ENCODE results near the gene KRTAP2-2. TPM values are rescaled to one million over a fixed set of nuclear protein-coding genes. Genes with fewer than 3 reads are reported as not detected.
"Not testable (repeated sequence)": the region's sequence is repeated elsewhere in the genome, so short reads cannot be mapped to it uniquely, and the experiment has no call there.

KRTAP2-2 gene
- total RNA-seq, 1 donor from 2014 or later: not detected

- no peaks in the 10 kb centered on the region for H3K4me1 Mint-ChIP-seq
- TF ChIP-seq, protein P1, sequence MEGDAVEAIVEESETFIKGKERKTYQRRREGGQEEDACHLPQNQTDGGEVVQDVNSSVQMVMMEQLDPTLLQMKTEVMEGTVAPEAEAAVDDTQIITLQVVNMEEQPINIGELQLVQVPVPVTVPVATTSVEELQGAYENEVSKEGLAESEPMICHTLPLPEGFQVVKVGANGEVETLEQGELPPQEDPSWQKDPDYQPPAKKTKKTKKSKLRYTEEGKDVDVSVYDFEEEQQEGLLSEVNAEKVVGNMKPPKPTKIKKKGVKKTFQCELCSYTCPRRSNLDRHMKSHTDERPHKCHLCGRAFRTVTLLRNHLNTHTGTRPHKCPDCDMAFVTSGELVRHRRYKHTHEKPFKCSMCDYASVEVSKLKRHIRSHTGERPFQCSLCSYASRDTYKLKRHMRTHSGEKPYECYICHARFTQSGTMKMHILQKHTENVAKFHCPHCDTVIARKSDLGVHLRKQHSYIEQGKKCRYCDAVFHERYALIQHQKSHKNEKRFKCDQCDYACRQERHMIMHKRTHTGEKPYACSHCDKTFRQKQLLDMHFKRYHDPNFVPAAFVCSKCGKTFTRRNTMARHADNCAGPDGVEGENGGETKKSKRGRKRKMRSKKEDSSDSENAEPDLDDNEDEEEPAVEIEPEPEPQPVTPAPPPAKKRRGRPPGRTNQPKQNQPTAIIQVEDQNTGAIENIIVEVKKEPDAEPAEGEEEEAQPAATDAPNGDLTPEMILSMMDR (IDR thresholded peaks at IDR 0.05): no peak
- no peak for TF ChIP-seq EZH2 (IDR thresholded peaks at IDR 0.05)
- TF ChIP-seq EZH2phosphoT487 (IDR thresholded peaks at IDR 0.05): no peak
- H3F3A ChIP-seq (ENCODE audit: low read depth): no peaks in the 10 kb centered on the region
- H3K9ac ChIP-seq: no peak overlapping the region
- H3K27ac Mint-ChIP-seq: no peak overlapping the region
- no peaks in the 10 kb centered on the region for H3K36me3 ChIP-seq
- H3K4me2 ChIP-seq: no peak overlapping the region
- H3K79me2 ChIP-seq (ENCODE audit: low read depth): no peaks in the 10 kb centered on the region
- no peaks in the 10 kb centered on the region for H3K9me3 ChIP-seq (ENCODE audit: low read depth)
- H3K27ac ChIP-seq: no peak overlapping the region
- DNase-seq (ENCODE audit: low spot score): no peak
- no peaks in the 10 kb centered on the region for H4K20me1 ChIP-seq (ENCODE audit: low read depth)
- H3K36me3 Mint-ChIP-seq: no peaks in the 10 kb centered on the region
- H3K4me1 ChIP-seq: no peaks in the 10 kb centered on the region
- H3K27me3 Mint-ChIP-seq (ENCODE audit: insufficient read depth, low read depth): peaks cover 2% of the 10 kb centered on the region
- no peak overlapping the region for H3K4me3 Mint-ChIP-seq
- H3K9me3 Mint-ChIP-seq: no peaks in the 10 kb centered on the region
- H3K4me3 ChIP-seq: no peak overlapping the region
- no peak overlapping the region for H2AFZ ChIP-seq (replicated peaks)
- no peaks in the 10 kb centered on the region for H3K27me3 ChIP-seq
Observed at GRCh38 chr17:41037853-41038350, 17.1 kb downstream of the KRTAP2-2 start.

- not testable (repeated sequence) for H3F3A ChIP-seq (ENCODE audit: low read depth); H3K27me3 Mint-ChIP-seq (ENCODE audit: insufficient read depth, low read depth); H3K79me2 ChIP-seq (ENCODE audit: low read depth); H3K36me3 Mint-ChIP-seq; H3K4me3 ChIP-seq; H3K9me3 ChIP-seq (ENCODE audit: low read depth); H4K20me1 ChIP-seq (ENCODE audit: low read depth); H3K4me3 Mint-ChIP-seq; H3K36me3 ChIP-seq; H3K4me2 ChIP-seq; H3K4me1 Mint-ChIP-seq; H3K27ac Mint-ChIP-seq; H3K9ac ChIP-seq; H3K27me3 ChIP-seq; DNase-seq (ENCODE audit: low spot score); H2AFZ ChIP-seq (replicated peaks); H3K4me1 ChIP-seq; H3K9me3 Mint-ChIP-seq; H3K27ac ChIP-seq
Observed at GRCh38 chr17:41034346-41034935, 20.6 kb downstream of the KRTAP2-2 start, which contains the start of gene KRTAP1-3. Gene KRTAP1-3, minus strand, starts transcription at chr17:41034874. Its CDS starts 53 bp downstream, at chr17:41034821.

DNA sequence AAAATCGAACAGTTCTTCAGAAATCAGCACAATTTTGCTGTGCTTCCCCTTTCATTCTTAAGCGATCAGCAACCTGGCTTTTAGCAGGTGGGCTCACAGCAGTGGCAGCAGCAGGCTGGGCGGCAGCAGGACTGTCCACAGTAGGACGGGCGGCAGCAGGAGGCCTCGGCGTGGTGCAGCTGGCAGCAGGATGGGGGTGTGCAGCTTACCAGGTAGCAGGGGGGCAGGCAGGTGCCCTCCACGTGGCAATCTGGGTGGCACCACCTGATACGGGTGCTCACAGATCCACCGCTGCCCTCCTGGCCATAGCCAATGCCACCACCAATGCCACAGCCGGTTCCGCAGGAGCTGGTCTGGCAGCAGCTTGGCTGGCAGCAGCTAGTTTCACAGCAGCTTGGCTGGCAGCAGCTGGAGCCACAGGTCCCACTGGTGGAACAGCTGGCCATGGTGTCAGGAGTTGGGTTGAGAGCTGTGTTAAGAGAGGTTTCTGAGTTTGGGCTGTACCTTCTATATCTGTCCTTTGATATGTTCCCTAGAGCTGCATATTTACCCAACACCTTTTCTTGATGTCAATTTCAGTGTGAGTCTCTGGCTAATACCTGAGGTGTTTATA, 25.3 kb downstream of the KRTAP2-2 start, which contains the start of gene KRTAP1-4:
KRTAP1-4 (minus strand) TSS at position 563 of the 613 bp plus-strand sequence; CDS start at position 446, 117 bp downstream.
- H3K4me1 Mint-ChIP-seq: no peaks in the 10 kb centered on the region

More for the DNA sequence above, 25.3 kb downstream of the KRTAP2-2 start, which contains the start of gene KRTAP1-4:
- no peaks in the 10 kb centered on the region for H3K27me3 ChIP-seq
- no peaks in the 10 kb centered on the region for H3K36me3 ChIP-seq
- Mint-ChIP-seq H3K4me3 (no peak within 1 kb of the TSS), H3K27me3 (ENCODE audit: insufficient read depth, low read depth) (peaks cover 2% of the 10 kb centered on the region), H3K9me3 (no peaks in the 10 kb centered on the region), H3K36me3 (no peaks in the 10 kb centered on the region), H3K27ac (no peak within 1 kb of the TSS)
- H3K27ac ChIP-seq: no peak within 1 kb of the TSS
- H4K20me1 ChIP-seq (ENCODE audit: low read depth): no peaks in the 10 kb centered on the region
- no peaks in the 10 kb centered on the region for H3K9me3 ChIP-seq (ENCODE audit: low read depth)
- TF ChIP-seq EZH2 (IDR thresholded peaks at IDR 0.05) (no peak), EZH2phosphoT487 (IDR thresholded peaks at IDR 0.05) (no peak)
- TF ChIP-seq, protein P1 (IDR thresholded peaks at IDR 0.05): no peak
- H3K4me2 ChIP-seq: no peak within 1 kb of the TSS
- H3K9ac ChIP-seq: no peak within 1 kb of the TSS
- no peaks in the 10 kb centered on the region for H3F3A ChIP-seq (ENCODE audit: low read depth)
- H3K79me2 ChIP-seq (ENCODE audit: low read depth): no peaks in the 10 kb centered on the region
- DNase-seq (ENCODE audit: low spot score): no peak
- no peak within 1 kb of the TSS for H2AFZ ChIP-seq (replicated peaks)
- no peak within 1 kb of the TSS for H3K4me3 ChIP-seq
- no peaks in the 10 kb centered on the region for H3K4me1 ChIP-seq

All from neural progenitor cell (in vitro differentiated cells).